ENCODE data around the gene EFNA1. TPM values are rescaled to one million over a fixed set of nuclear protein-coding genes. Genes with fewer than 3 reads are reported as not detected.

Gene EFNA1
- total RNA-seq, 1 experiment from 2014 or later = 19.7 TPM

- CTCF ChIA-PET = no interaction called here
- POLR2A ChIA-PET = interaction anchor here (0.8 kb wide), 1 partner anchor 10 kb away, joined by 3 read pairs; no protein-coding TSS in a partner anchor
- ATAC-seq = no peak
Measured at GRCh38 chr1:155124503-155125463, 2.9 kb upstream of the EFNA1 start.

More at GRCh38 chr1:155124503-155125463, 2.9 kb upstream of the EFNA1 start:
- Histone ChIP-seq H3K4me3 (replicated peaks in 1 of 2; ENCODE audit: low read depth in 1 of 2, low read length in 2 of 2) (no peak overlapping the region), H3K79me2 (ENCODE audit: insufficient read depth, low read length) (peaks cover 20% of the 10 kb centered on the region), H3K36me3 (ENCODE audit: control insufficient read depth in 1 of 2, insufficient read depth in 2 of 2, low read length in 2 of 2) (no peaks in the 10 kb centered on the region), H3K27me3 (ENCODE audit: insufficient read depth, low read length) (peaks cover 6% of the 10 kb centered on the region; the same call in 1 of the 2 replicates), H2AFZ (ENCODE audit: low read depth, low read length, poor library complexity, severe bottlenecking) (no peak overlapping the region), H3K9me3 (ENCODE audit: control insufficient read depth in 1 of 2, insufficient read depth in 1 of 2, low read depth in 1 of 2, low read length in 2 of 2) (no peaks in the 10 kb centered on the region), H3K9ac (ENCODE audit: low read length) (no peak overlapping the region), H3K4me1 (ENCODE audit: control insufficient read depth in 1 of 2, insufficient read depth in 2 of 2, low read length in 2 of 2) (peaks cover 19 to 51% of the 10 kb centered on the region in 2 experiments), H4K20me1 (ENCODE audit: insufficient read depth) (no peaks in the 10 kb centered on the region), H3K27ac (ENCODE audit: low read depth, low read length) (no peak overlapping the region), H3K9me2 (ENCODE audit: insufficient read depth) (no peaks in the 10 kb centered on the region), H3K4me2 (ENCODE audit: low read length) (peak overlapping the region; percentile 4)
- intact Hi-C loops (cut with micrococcal nuclease) = no loop called here
- RAD21 ChIA-PET (ENCODE audit: low non-redundant PET in 1 of 2, low total read pairs in 2 of 2, uncharacterized antibody in 2 of 2, unreplicated experiment in 2 of 2) = no interaction called here
- no TSS peak for BruUV-seq (replicated peaks)
- no peak for DNase-seq (ENCODE audit: low read depth, low spot score)
- no peak for TF ChIP-seq ZFX (IDR thresholded peaks at IDR 0.05)
- no peak for TF ChIP-seq JUND (IDR thresholded peaks at IDR 0.05)
- no peak for TF ChIP-seq TCF7L2 (IDR thresholded peaks at IDR 0.05; ENCODE audit: borderline replicate concordance, extremely low read depth, insufficient read depth, insufficient read length)
- TF ChIP-seq REST (IDR thresholded peaks at IDR 0.05; ENCODE audit: low read depth) = no peak
- TF ChIP-seq CBX3 (IDR thresholded peaks at IDR 0.05; ENCODE audit: low read depth) = no peak
- TF ChIP-seq RAD21 (IDR thresholded peaks at IDR 0.05; ENCODE audit: low read depth) = no peak
- TF ChIP-seq FOSL1 (IDR thresholded peaks at IDR 0.05; ENCODE audit: low read depth) = no peak
- TF ChIP-seq POLR2A (IDR thresholded peaks at IDR 0.05; ENCODE audit: borderline replicate concordance, extremely low read depth, insufficient read depth, insufficient read length) = no peak
- TF ChIP-seq SP1 (IDR thresholded peaks at IDR 0.05; ENCODE audit: low read depth) = no peak
- TF ChIP-seq SRF (IDR thresholded peaks at IDR 0.05; ENCODE audit: low read depth) = no peak
- TF ChIP-seq YY1 (IDR thresholded peaks at IDR 0.05; ENCODE audit: extremely low read depth, insufficient replicate concordance, low read depth, low read length) = no peak
- no peak for TF ChIP-seq ZNF274 (IDR thresholded peaks at IDR 0.05; ENCODE audit: low read depth, low read length)
- TF ChIP-seq MAX (IDR thresholded peaks at IDR 0.05) = no peak

Measured in HCT116 (cell line).